ENCODE results near the gene ATP6V0C.

ATP6V0C gene

DNA sequence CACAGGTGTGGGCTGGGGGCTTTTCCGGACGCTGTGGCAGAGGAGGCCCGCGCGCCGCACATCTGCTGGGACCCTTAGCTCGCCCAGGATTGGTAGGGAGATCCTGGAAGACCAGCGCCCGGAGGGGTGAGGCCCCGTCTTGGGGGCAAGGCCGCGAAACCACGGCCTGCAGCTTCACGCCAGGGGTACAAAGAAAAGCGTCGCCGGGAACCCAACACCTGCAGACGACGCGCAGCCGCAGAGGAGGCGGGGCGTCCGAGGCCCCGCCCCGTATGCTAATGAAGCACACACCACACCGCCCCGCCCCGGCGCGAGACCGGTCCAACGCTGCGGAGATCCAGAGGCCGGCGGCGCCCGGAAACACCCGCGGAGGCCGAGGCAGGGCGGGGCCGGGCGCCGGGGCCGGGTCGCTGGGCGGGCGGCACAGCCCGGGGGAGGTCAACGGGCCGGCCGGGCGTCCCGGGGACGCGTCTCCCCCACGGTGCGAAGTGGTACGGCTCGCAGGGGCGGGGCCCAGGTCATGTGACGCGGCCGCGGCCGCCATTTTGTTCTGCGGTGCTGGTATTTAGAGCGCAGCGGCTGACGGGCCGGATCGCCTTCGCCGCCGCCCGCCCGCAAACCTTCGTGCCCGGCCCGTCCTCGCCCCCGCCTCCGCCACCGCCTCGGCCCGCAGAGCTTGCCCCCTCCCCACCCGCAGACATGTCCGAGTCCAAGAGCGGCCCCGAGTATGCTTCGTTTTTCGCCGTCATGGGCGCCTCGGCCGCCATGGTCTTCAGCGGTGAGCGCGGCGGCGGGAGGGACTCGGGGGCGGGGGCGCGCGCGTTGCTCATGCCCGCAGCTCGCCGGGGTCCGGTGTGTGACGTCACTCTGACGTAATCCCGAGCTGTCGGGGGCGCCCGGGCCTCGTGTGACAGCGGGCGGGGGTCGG lies at the start of gene ATP6V0C:
TSS of gene ATP6V0C (plus strand) at position 548 of the 928 bp plus-strand sequence. CDS start at position 700, 152 bp downstream.
- peak; percentile 92 for DNase-seq

DNA sequence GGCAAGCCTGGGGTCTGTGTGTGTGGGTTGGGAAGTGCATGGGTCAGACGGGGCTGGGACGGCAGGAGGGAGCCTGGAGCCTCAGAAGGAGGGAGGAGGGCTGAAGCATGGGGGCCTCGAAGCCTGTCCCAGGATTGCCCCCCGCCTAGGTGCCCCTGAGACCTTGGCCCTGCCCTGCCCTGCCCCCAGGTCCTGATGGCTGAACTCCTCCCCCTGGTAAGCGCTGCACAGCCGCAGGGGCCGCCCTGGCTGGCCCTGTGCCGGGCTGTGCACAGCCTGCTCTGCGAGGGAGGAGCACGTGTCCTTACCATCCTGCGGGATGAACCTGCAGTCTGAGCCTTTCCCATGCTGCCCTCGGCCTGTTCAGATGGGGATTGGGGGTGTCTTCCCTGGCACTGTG lies 49.4 kb upstream of the ATP6V0C start:
- no peak for DNase-seq

DNA sequence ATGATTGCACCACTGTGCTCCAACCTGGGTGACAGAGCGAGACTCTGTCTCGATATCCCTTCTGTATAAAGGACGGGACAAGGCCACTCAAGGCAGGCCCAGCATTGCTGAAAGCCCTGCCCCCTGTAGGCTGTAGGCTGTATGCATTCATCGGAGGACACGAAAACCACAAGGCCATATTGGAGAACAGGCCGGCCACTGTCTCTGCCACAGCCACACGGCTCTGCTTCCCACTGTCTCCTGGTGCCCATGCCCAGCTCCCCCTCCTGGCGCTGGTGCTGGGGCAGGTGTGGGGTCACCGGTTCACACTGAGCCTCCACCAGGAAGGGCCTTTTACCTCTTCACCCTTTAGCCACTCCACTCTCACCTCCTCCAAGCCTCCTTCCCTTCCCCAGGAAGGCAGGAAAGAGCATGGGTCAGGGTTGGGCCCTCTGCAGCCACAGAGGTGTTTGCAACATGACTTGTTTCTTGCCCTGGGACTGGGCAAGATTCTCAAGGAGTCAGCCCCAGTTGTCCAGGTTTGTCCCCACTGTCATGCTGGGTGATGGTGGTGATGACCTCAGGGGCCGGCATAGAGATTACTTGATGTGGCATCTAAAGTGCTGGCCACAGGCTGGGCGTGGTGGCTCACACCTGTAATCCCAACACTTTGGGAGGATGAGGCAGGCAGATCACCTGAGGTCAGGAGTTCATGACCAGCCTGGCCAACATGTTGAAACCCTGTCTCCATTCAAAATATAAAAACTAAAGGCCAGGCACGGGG lies 47.9 kb upstream of the ATP6V0C start:
- DNase-seq, result no peak

DNA sequence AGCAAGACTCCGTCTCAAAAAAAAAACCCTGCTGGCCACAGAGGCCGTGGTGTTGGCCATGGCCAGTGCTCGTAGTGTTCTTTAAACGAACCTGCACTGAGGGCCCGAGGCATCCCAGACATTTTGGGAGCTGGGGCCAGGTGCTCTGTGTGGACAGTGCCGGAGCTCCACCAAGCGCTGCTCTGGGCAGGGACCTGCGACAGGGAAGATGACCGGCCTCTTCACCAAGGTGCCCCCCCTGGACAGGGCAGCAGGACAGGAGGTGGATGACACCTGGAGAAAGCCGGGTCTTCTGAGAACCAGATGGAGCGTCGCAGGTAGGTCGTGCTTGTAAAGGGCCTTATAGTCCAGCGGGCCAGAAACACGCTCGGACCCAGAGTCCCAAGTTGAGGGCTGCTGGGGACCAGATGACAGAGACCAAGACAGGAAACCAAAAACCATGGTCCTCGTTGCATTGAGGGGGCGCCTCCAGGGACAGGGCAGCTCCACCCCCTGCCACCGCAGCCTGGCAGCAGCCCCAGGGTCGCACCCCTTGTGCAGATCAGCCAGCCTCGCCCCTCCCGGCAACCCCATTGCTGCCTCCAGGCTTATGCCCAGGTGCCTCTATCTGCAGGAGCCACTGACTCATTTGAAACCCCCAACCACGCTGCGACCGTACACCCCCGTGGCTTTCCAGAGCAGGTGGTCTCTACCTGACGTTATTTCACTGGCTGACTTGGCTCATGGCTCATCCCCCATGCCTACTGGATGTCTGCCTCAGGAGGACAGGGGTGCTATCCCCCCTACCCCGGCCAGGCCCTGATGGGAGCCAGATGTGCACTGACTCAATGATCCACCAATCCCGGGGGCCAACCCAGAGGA lies 46.9 kb upstream of the ATP6V0C start:
- DNase-seq, result no peak

DNA sequence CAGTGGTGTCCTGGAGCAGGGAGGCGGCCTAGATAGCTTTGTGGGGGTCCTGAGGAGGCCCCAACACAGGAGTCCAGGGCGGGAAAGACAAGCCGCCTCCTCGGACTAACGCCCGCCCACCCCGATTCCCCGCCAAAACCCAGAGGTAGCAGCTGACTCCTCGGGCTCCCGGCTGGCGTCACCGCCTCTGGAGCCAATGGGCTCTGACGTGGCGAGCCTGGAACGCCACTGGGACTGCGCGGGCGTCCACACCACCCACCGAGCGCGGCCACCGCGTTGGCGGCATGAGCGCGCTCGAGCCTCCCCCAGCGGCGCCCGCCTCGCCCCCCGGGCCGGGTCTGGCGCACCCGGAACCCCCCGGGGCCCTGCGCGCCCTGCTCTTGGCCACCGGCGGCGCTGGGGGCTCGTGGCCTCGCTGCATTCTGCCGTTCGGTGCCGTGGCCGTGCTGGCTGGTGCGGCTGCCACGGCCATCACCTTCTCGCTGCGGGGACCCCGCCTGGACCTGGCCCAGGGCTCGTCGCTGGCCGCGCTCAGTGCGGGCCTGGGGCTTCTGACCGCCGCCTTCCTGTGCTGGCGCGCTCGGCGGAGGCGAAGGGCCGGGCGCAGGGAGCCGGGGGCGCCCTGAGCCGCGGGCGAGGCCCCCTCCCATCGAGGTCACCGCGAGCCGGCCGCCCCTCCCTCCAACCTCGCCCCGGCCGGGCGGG lies 46.1 kb upstream of the ATP6V0C start:
- DNase-seq, result peak; percentile 84

DNA sequence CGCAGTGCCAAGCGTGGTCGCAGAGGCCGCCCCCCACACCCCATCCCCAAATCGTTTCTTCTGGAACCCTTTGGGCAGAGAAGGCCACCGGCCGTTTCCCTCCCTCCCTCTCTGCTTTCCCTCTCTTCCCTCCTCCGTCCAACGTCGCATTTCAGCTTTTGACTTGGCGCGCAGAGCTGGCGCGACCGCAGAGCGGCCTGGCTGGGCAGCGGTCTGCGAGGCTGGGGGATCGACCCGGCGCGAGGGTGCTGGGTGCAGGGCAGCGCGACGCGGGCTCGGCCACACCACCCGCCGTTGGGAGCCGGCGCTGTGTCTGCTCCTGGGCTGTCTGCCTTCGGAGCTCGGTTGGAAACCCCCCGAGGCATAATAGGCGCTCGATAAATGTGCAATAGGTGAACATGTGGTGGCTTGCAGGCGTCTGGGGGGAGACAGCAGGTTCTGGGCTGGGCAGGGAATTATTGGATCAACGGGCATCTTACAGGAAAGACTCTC lies 45.5 kb upstream of the ATP6V0C start:
- DNase-seq, result no peak

DNA sequence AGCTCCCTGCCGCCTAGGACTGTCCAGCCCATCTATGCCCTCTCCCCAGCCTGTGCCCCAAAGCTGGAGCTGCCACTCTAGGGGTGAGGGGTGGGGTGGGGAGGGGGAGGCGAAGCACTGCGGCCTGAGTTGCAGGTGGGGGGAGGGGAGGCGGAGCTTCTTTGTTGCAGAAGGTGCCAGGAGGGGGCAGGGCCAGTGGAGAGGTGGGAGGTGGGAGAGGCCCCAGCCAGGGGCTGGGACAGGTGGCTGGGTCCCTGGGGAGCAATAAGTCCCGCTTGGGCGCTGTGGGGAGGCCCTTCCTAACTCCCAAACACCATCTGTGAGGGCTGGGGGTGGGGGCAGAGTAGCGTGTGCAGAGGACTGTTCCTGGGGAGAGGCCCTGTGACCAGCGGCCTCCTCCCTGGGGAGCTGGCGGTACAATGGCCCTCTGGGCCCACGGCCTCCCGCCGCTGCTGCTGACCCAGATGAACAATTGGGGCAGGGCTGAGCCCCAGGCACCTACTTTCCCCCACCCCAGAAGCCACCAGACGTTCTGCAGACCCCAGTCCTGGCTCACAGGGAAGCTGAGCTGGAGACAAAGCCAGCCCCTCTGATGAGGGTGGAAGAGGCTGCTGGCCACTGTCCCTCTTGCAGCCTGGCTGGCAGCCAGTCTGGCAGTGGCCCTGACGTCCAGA lies 44.9 kb upstream of the ATP6V0C start:
- DNase-seq, result peak; percentile 96

DNA sequence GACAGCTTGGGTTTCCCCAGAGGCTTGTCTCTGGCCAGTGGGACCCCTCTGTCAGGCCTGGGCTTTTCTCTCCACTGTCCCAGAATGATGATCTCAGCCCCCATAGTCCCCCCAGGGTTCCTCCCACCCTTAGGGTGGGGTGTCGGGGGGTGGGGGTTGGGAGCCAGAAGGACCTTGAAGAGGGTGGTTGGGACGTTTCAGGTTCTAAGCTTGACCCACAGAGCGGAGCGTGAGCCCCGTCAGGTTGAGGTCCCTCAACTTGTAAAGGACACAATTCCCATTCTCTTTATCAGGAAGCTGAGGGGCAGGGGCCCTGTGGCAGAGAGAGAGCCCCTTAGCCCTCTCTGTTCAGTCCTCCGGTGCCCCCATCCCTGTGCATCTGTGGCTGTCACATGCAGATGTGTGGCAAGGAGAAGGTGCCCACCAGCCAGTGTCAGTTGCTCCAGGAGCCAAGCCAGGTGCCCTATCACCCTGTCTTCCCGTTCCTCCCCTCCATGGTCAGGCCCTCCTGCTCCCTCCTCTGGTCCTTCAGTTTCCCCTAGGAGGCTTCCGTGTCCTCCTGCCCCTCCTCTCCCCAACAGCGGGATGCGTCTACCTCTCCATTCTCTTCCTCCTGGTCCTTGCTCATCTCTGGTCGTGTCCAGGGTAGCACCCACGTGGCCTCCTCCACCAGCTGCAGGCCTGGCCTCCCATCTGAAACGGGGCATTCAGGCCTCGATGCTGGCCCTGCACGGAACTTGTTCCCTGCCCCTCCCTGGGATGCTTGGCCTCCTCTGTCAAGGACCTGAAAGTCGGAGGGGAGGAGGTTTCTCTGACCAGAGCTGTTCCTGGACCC lies 44.1 kb upstream of the ATP6V0C start:
- peak; percentile 45 for DNase-seq

DNA sequence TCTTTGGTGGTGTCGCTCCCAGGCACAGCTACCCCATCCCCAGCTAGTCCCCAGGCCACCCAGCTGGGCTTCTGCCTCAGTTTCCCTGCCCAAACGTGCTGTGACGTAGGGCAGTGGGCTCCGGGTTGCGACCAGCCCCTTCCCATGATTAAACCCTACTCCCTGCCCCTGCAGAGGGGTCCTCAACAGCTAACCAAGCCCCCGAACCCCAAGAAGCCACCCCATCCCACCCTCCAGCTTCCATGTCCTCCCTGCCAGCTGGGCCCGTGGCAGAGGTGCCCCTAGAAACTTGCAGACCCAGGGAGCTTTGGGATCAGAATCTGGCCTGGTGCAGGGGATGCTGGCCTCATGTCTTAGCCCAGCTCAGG lies 43.5 kb upstream of the ATP6V0C start:
- DNase-seq, result no peak

DNA sequence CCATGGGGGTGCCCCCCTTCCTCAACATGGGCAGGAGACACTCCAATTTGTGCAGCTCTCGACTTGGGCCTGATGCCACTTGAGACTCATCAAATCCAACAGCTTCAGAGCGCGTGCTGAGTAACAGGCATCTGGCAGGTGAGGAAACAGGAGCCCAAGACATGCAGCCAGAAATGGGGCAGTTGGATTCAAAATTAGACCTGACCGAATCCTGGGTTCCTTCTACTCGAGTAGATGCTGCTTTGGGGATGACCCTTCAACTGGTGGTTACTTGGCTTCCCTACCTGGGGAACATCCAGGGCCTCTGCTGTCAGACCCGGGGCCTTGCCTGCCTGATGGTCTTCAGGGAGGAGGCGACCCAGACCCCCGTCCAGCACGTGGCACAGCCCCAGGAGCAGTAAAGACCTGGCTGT lies 43.1 kb upstream of the ATP6V0C start:
- DNase-seq, result peak; percentile 93

DNA sequence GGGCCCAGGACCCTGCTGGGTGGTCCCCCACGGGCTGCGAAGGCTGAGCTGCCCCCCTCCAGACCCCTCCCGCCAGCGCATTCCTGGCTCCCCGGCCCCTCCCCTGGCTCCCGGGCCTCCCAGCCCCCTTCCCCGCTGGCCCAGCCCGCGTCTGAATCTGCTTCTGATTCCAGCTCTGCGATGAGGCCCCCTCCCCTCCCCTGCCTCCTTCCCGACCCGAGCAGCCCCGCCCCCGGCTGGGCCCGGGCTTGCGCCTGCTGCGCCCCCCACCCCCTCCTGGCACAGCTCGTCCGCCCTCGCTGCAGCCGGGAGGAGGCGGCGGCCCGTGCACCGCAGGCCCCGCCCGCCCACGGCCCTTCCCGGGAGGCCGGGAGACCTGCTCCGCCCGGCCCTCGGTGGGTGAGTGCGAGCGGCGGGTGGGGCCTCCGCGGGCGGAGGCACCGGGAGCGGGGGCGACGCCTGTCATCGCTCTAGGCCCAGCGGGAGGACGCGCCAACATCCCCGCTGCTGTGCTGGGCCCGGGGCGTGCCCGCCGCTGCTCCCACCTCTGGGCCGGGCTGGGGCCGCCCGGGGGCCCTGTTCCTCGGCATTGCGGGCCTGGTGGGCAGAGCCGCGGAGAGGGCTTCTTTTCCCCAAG lies 42.6 kb upstream of the ATP6V0C start, which contains the start of gene NTN3:
TSS of gene NTN3 (plus strand) at position 282 of the 637 bp plus-strand sequence. CDS start 405 bp downstream, outside the sequence.
- DNase-seq, result peak; percentile 93

DNA sequence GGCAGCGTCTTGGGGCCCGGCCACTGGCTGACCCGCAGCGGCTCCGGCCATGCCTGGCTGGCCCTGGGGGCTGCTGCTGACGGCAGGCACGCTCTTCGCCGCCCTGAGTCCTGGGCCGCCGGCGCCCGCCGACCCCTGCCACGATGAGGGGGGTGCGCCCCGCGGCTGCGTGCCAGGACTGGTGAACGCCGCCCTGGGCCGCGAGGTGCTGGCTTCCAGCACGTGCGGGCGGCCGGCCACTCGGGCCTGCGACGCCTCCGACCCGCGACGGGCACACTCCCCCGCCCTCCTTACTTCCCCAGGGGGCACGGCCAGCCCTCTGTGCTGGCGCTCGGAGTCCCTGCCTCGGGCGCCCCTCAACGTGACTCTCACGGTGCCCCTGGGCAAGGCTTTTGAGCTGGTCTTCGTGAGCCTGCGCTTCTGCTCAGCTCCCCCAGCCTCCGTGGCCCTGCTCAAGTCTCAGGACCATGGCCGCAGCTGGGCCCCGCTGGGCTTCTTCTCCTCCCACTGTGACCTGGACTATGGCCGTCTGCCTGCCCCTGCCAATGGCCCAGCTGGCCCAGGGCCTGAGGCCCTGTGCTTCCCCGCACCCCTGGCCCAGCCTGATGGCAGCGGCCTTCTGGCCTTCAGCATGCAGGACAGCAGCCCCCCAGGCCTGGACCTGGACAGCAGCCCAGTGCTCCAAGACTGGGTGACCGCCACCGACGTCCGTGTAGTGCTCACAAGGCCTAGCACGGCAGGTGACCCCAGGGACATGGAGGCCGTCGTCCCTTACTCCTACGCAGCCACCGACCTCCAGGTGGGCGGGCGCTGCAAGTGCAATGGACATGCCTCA lies 41.9 kb upstream of the ATP6V0C start:
- no peak for DNase-seq

DNA sequence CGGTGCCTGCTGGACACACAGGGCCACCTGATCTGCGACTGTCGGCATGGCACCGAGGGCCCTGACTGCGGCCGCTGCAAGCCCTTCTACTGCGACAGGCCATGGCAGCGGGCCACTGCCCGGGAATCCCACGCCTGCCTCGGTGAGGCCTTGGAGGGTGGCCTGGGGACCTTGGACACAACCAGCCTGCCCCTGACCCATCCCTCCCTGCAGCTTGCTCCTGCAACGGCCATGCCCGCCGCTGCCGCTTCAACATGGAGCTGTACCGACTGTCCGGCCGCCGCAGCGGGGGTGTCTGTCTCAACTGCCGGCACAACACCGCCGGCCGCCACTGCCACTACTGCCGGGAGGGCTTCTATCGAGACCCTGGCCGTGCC lies 41.3 kb upstream of the ATP6V0C start:
- no peak for DNase-seq

DNA sequence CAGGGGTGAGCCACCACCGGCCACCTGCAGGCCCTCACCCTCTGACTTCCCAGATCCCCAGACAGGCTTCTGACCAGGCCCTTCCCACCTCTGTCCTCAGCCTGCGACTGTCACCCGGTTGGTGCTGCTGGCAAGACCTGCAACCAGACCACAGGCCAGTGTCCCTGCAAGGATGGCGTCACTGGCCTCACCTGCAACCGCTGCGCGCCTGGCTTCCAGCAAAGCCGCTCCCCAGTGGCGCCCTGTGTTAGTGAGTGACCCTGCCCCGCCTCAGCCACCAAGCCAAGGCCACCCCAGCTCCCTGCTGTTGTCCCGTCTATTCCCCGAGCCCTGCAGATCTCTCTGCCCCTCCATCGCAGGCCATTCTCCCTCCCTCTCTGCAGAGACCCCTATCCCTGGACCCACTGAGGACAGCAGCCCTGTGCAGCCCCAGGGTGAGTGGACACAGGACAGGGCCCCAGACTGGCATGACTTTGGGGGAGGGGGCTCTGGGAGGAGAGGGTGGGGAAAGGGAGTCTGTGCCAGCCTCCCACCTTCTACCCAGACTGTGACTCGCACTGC lies 40.8 kb upstream of the ATP6V0C start:
- no peak for DNase-seq

DNA sequence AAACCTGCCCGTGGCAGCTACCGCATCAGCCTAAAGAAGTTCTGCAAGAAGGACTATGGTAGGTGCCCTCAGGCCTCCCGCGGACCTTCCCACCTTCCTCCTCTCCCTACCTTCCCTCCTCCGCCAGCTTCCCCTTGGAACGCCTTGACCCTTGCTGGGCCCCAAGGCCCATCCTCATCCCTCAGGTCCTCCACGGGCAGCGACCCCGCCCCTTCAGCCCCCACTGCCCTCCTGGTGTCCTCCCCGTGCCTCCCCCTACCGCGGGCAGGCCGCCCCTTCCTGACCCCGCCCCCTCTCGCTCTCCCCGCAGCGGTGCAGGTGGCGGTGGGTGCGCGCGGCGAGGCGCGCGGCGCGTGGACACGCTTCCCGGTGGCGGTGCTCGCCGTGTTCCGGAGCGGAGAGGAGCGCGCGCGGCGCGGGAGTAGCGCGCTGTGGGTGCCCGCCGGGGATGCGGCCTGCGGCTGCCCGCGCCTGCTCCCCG lies 40.3 kb upstream of the ATP6V0C start:
- peak; percentile 53 for DNase-seq

DNA sequence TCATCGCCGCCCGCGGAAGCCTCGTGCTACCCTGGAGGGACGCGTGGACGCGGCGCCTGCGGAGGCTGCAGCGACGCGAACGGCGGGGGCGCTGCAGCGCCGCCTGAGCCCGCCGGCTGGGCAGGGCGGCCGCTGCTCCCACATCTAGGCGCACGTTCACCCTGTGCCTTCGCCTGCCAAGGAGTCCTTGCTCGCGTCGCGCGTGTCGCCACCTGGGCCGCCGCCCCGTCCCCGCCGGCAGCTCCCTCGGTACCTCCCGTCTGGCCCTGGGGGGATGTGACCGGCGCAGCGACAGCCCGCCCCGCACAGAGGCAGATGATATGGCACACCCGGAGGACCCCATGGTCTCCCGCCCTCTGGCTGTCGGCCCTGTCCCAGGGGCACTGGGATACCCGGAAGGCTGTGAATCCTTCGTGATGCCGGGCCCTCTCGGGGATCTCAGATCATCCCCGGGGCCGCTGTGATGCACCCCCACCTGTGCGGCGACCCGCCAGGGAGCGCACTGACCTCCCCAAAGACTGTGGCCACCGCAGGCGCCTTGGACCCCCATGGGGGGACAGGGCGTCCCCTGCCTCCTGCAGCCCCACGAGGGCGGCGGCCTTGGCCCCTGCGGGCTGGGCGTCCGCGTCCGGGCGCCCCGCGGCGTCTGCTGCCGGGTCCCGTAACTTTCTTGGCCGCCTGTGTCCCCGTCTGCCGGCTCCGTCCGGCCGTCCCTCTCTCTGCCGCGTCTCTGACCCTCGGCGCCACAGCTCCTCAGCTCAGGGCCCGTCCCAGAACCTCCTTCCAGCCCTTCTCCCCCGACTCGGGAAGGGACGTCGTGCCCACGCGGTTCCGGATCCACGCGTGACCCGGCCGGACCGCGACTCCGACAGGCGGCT lies 39.5 kb upstream of the ATP6V0C start:
- DNase-seq, result peak; percentile 42

DNA sequence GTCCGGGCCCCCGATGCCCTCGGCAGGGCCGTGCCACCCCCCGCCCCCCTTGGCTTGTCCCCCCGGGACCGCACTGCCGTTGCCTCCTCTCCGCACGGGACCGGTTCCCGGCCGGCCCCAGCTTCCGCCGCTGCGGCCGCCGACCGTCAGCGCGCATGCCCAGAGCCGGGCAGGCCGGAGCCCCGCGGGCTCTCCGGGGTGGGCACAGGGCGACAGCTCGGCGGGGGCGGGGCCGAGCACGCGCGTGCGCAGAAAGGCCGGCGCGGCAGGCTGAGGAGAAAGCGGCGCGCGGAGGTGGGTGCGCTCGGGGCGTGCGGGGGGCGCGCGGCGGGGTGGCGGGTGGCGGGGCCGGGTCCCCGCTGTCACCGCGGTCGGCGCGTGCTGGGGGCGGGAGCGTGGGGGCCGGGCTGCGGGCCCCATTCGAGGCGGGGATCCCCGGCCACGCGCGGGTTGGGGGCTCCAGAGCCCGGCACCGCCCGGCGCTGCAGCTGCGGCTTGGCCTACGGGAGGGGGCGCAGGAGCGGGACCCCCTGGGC lies 38.8 kb upstream of the ATP6V0C start, which contains the start of gene TBC1D24:
TSS of gene TBC1D24 (plus strand) at position 251 of the 536 bp plus-strand sequence. CDS start 21,022 bp downstream, outside the sequence.
- DNase-seq, result peak; percentile 65
